Colonic mucosa (tissue), 4 donors: Measurements from ENCODE around the gene LDLRAD3. TPM values are rescaled to one million over a fixed set of nuclear protein-coding genes. Genes with fewer than 3 reads are reported as not detected.

ENCODE experiments used
- DNase-seq: peaks from one replicate; pipeline ENCODE4 v3.0.0-alpha.2; 2020
- H3K27ac ChIP-seq: fragments of 200-600 bp; one replicate; pipeline ENCODE4 v1.8.0; 2021
- H3K27me3 ChIP-seq: fragments of 200-600 bp; one replicate; pipeline ENCODE4 v1.8.0; 2021
- H3K36me3 ChIP-seq: fragments of 200-600 bp; one replicate; pipeline ENCODE4 v1.8.0; 2021
- H3K4me1 ChIP-seq: fragments of 200-600 bp; one replicate; pipeline ENCODE4 v1.8.0; 2021; ENCODE audit warnings: mild to moderate bottlenecking
- H3K4me3 ChIP-seq: fragments of 200-600 bp; one replicate; pipeline ENCODE4 v1.8.0; 2021
- H3K9ac ChIP-seq, 2 donors: one replicate each; pipeline ENCODE4 v1.7.0; 2013; ENCODE audit warnings: control low read depth in 2 of 2, low read depth in 2 of 2, low read length in 2 of 2
- H3K9me3 ChIP-seq: fragments of 200-600 bp; one replicate; pipeline ENCODE4 v1.8.0; 2021
- CTCF ChIP-seq: fragments of 200-600 bp; IDR thresholded peaks from one replicate; pipeline ENCODE4 v1.8.0; 2022; ENCODE audit warnings: antibody characterized with exemption, mild to moderate bottlenecking
- intact Hi-C: fragments of 100-400 bp; cut with DNase I; formaldehyde crosslinking; loops from one replicate; pipeline ENCODE4 v1.14.1; 2022
- total RNA-seq, 2 donors: library from RNA; stranded (reverse); fragmentation: NEBNext Ultra II Directional in 1 of 2; extraction: Animal tissue kit (Norgen Biotek cat#: 25700) in 1 of 2; gene quantifications; one replicate each; pipeline ENCODE4 v1.2.1, GENCODE V29; 2021
- donor health status: healthy.
- donor health status: DM: no; HTN: no; CAD: no.
- donor health status: DM: no; HTN: no; CAD: no.

The LDLRAD3 gene
- total RNA-seq, 2 donors from 2014 or later, result 1.9 to 2.9 TPM

- TF ChIP-seq CTCF, result no peak
Observed at GRCh38 chr11:35976434-35976833, 32.6 kb downstream of the LDLRAD3 start.

GRCh38 chr11:35978183-35978582, 34.3 kb downstream of the LDLRAD3 start:
- H3K36me3 ChIP-seq, result no peaks in the 10 kb centered on the region
- H3K27ac ChIP-seq, result no peak overlapping the region
- no peaks in the 10 kb centered on the region for H3K27me3 ChIP-seq
- intact Hi-C loops, result no loop called here
- DNase-seq, result no peak
- no peak overlapping the region for H3K4me3 ChIP-seq
- no peaks in the 10 kb centered on the region for H3K9me3 ChIP-seq
- H3K4me1 ChIP-seq, result no peaks in the 10 kb centered on the region
- no peak overlapping the region for H3K9ac ChIP-seq
- TF ChIP-seq CTCF, result no peak

More at GRCh38 chr11:35976434-35976833, 32.6 kb downstream of the LDLRAD3 start:
- H3K9ac ChIP-seq, result no peak overlapping the region
- H3K36me3 ChIP-seq, result no peaks in the 10 kb centered on the region
- no peaks in the 10 kb centered on the region for H3K27me3 ChIP-seq
- H3K9me3 ChIP-seq, result no peaks in the 10 kb centered on the region
- intact Hi-C loops, result no loop called here
- DNase-seq, result no peak
- H3K27ac ChIP-seq, result no peak overlapping the region
- no peaks in the 10 kb centered on the region for H3K4me1 ChIP-seq
- no peak overlapping the region for H3K4me3 ChIP-seq

GRCh38 chr11:35978891-35979290, 35.0 kb downstream of the LDLRAD3 start:
- H3K4me3 ChIP-seq, result no peak overlapping the region
- intact Hi-C loops, result no loop called here
- no peak overlapping the region for H3K9ac ChIP-seq
- no peak for DNase-seq
- H3K4me1 ChIP-seq, result no peaks in the 10 kb centered on the region
- no peaks in the 10 kb centered on the region for H3K27me3 ChIP-seq
- H3K9me3 ChIP-seq, result no peaks in the 10 kb centered on the region
- H3K36me3 ChIP-seq, result no peaks in the 10 kb centered on the region
- no peak overlapping the region for H3K27ac ChIP-seq
- TF ChIP-seq CTCF, result no peak

- TF ChIP-seq CTCF, result no peak
Observed at GRCh38 chr11:35980686-35981390, 37.0 kb downstream of the LDLRAD3 start.

GRCh38 chr11:35981581-35981980, 37.7 kb downstream of the LDLRAD3 start:
- Histone ChIP-seq H3K27ac (no peak overlapping the region), H3K4me1 (no peaks in the 10 kb centered on the region), H3K36me3 (no peaks in the 10 kb centered on the region), H3K4me3 (no peak overlapping the region), H3K27me3 (no peaks in the 10 kb centered on the region), H3K9ac (no peak overlapping the region), H3K9me3 (no peaks in the 10 kb centered on the region)
- DNase-seq, result no peak
- intact Hi-C loops, result no loop called here
- TF ChIP-seq CTCF, result no peak

More at GRCh38 chr11:35980686-35981390, 37.0 kb downstream of the LDLRAD3 start:
- Histone ChIP-seq H3K4me1 (no peaks in the 10 kb centered on the region), H3K36me3 (no peaks in the 10 kb centered on the region), H3K9ac (no peak overlapping the region), H3K27ac (no peak overlapping the region), H3K9me3 (no peaks in the 10 kb centered on the region), H3K27me3 (no peaks in the 10 kb centered on the region), H3K4me3 (no peak overlapping the region)
- intact Hi-C loops, result no loop called here
- DNase-seq, result no peak
